ENCODE results near the gene TBC1D9. TPM values are rescaled to one million over a fixed set of nuclear protein-coding genes. Genes with fewer than 3 reads are reported as not detected.

Gene TBC1D9
- total and polyA plus RNA-seq, 2 of the 13 experiments (the other 11 are each of a cell fraction or from before 2014, with no cell fraction given) = 11.9 to 12.2 TPM

DNA sequence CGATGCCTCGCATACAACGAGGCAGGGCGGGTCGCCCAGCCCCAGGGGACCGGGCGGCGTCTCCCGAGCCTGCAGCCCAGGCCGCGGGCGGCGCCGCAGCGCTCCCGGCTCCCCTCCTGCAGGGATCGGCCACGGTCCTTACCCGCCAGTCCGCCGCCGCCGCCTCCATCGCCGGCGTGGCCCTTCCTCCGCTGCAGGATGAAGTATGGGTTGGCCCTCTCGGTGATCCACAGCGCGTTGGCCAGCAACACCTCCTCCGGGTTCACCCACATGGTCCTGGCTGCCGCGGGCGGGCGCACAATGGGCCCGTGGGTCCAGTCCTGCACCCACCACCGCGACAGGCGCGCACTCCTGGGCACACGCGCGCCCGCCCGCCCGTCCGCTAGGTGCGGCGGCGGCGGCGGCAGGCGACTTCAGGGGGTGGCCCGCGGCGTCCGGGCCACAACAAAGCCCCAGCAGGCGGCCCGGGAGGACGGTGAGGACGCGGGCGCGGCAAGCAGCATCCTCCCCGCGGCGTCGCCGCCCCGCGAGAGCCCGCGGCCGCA, 339 bp downstream of the TBC1D9 start (continued):
- TF ChIP-seq, protein P1, sequence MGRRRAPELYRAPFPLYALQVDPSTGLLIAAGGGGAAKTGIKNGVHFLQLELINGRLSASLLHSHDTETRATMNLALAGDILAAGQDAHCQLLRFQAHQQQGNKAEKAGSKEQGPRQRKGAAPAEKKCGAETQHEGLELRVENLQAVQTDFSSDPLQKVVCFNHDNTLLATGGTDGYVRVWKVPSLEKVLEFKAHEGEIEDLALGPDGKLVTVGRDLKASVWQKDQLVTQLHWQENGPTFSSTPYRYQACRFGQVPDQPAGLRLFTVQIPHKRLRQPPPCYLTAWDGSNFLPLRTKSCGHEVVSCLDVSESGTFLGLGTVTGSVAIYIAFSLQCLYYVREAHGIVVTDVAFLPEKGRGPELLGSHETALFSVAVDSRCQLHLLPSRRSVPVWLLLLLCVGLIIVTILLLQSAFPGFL (CRISPR knock-in tag; IDR thresholded peaks at IDR 0.05) = no peak
- TF ChIP-seq HES4 (CRISPR knock-in tag; IDR thresholded peaks at IDR 0.05; ENCODE audit: borderline replicate concordance) = no peak; the same call in 1 of the 2 replicates
- no peak for TF ChIP-seq ZNF776 (CRISPR knock-in tag; IDR thresholded peaks at IDR 0.05)
- TF ChIP-seq ZFP90 (CRISPR knock-in tag; IDR thresholded peaks at IDR 0.05; ENCODE audit: borderline replicate concordance) = no peak
- TF ChIP-seq, protein P2, sequence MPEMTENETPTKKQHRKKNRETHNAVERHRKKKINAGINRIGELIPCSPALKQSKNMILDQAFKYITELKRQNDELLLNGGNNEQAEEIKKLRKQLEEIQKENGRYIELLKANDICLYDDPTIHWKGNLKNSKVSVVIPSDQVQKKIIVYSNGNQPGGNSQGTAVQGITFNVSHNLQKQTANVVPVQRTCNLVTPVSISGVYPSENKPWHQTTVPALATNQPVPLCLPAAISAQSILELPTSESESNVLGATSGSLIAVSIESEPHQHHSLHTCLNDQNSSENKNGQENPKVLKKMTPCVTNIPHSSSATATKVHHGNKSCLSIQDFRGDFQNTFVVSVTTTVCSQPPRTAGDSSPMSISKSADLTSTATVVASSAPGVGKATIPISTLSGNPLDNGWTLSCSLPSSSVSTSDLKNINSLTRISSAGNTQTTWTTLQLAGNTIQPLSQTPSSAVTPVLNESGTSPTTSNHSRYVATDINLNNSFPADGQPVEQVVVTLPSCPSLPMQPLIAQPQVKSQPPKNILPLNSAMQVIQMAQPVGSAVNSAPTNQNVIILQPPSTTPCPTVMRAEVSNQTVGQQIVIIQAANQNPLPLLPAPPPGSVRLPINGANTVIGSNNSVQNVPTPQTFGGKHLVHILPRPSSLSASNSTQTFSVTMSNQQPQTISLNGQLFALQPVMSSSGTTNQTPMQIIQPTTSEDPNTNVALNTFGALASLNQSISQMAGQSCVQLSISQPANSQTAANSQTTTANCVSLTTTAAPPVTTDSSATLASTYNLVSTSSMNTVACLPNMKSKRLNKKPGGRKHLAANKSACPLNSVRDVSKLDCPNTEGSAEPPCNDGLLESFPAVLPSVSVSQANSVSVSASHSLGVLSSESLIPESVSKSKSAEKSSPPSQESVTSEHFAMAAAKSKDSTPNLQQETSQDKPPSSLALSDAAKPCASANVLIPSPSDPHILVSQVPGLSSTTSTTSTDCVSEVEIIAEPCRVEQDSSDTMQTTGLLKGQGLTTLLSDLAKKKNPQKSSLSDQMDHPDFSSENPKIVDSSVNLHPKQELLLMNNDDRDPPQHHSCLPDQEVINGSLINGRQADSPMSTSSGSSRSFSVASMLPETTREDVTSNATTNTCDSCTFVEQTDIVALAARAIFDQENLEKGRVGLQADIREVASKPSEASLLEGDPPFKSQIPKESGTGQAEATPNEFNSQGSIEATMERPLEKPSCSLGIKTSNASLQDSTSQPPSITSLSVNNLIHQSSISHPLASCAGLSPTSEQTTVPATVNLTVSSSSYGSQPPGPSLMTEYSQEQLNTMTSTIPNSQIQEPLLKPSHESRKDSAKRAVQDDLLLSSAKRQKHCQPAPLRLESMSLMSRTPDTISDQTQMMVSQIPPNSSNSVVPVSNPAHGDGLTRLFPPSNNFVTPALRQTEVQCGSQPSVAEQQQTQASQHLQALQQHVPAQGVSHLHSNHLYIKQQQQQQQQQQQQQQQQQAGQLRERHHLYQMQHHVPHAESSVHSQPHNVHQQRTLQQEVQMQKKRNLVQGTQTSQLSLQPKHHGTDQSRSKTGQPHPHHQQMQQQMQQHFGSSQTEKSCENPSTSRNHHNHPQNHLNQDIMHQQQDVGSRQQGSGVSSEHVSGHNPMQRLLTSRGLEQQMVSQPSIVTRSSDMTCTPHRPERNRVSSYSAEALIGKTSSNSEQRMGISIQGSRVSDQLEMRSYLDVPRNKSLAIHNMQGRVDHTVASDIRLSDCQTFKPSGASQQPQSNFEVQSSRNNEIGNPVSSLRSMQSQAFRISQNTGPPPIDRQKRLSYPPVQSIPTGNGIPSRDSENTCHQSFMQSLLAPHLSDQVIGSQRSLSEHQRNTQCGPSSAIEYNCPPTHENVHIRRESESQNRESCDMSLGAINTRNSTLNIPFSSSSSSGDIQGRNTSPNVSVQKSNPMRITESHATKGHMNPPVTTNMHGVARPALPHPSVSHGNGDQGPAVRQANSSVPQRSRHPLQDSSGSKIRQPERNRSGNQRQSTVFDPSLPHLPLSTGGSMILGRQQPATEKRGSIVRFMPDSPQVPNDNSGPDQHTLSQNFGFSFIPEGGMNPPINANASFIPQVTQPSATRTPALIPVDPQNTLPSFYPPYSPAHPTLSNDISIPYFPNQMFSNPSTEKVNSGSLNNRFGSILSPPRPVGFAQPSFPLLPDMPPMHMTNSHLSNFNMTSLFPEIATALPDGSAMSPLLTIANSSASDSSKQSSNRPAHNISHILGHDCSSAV (CRISPR knock-in tag; IDR thresholded peaks at IDR 0.05; ENCODE audit: borderline replicate concordance) = no peak
- 0 out of 2 replicates have a peak, but pooled peaks have one; percentile 42 for TF ChIP-seq SAFB2 (CRISPR knock-in tag; IDR thresholded peaks at IDR 0.05; ENCODE audit: borderline replicate concordance, low read depth)
- TF ChIP-seq PAF1 (CRISPR knock-in tag; IDR thresholded peaks at IDR 0.05) = no peak
- TF ChIP-seq, protein P3, sequence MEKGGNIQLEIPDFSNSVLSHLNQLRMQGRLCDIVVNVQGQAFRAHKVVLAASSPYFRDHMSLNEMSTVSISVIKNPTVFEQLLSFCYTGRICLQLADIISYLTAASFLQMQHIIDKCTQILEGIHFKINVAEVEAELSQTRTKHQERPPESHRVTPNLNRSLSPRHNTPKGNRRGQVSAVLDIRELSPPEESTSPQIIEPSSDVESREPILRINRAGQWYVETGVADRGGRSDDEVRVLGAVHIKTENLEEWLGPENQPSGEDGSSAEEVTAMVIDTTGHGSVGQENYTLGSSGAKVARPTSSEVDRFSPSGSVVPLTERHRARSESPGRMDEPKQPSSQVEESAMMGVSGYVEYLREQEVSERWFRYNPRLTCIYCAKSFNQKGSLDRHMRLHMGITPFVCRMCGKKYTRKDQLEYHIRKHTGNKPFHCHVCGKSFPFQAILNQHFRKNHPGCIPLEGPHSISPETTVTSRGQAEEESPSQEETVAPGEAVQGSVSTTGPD (CRISPR knock-in tag; IDR thresholded peaks at IDR 0.05) = no peak
- no peak for TF ChIP-seq RFX1 (IDR thresholded peaks at IDR 0.05)
- no peak for TF ChIP-seq ZNF143 (CRISPR knock-in tag; IDR thresholded peaks at IDR 0.05)
- TF ChIP-seq ZNF263 (CRISPR knock-in tag; IDR thresholded peaks at IDR 0.05) = no peak
- TF ChIP-seq, protein P4, sequence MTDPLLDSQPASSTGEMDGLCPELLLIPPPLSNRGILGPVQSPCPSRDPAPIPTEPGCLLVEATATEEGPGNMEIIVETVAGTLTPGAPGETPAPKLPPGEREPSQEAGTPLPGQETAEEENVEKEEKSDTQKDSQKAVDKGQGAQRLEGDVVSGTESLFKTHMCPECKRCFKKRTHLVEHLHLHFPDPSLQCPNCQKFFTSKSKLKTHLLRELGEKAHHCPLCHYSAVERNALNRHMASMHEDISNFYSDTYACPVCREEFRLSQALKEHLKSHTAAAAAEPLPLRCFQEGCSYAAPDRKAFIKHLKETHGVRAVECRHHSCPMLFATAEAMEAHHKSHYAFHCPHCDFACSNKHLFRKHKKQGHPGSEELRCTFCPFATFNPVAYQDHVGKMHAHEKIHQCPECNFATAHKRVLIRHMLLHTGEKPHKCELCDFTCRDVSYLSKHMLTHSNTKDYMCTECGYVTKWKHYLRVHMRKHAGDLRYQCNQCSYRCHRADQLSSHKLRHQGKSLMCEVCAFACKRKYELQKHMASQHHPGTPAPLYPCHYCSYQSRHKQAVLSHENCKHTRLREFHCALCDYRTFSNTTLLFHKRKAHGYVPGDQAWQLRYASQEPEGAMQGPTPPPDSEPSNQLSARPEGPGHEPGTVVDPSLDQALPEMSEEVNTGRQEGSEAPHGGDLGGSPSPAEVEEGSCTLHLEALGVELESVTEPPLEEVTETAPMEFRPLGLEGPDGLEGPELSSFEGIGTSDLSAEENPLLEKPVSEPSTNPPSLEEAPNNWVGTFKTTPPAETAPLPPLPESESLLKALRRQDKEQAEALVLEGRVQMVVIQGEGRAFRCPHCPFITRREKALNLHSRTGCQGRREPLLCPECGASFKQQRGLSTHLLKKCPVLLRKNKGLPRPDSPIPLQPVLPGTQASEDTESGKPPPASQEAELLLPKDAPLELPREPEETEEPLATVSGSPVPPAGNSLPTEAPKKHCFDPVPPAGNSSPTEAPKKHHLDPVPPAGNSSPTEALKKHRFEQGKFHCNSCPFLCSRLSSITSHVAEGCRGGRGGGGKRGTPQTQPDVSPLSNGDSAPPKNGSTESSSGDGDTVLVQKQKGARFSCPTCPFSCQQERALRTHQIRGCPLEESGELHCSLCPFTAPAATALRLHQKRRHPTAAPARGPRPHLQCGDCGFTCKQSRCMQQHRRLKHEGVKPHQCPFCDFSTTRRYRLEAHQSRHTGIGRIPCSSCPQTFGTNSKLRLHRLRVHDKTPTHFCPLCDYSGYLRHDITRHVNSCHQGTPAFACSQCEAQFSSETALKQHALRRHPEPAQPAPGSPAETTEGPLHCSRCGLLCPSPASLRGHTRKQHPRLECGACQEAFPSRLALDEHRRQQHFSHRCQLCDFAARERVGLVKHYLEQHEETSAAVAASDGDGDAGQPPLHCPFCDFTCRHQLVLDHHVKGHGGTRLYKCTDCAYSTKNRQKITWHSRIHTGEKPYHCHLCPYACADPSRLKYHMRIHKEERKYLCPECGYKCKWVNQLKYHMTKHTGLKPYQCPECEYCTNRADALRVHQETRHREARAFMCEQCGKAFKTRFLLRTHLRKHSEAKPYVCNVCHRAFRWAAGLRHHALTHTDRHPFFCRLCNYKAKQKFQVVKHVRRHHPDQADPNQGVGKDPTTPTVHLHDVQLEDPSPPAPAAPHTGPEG (CRISPR knock-in tag; IDR thresholded peaks at IDR 0.05) = peak; percentile 99
- no peak for TF ChIP-seq SNRNP70 (IDR thresholded peaks at IDR 0.05; ENCODE audit: low read depth, low read length)

Data from HepG2 (cell line).